OCI-LY1 (cell line): Measurements from ENCODE around the gene GIT2.

Source experiments
- H2AFZ ChIP-seq: fragments of 200-600 bp; sonication (generic), shearing (Covaris generic); 2 replicates; pipeline ENCODE4 v1.6.0; 2014; ENCODE audit warnings: antibody characterized with exemption, mild to moderate bottlenecking, low read length
- H3F3A ChIP-seq: fragments of 200-600 bp; sonication (generic), shearing (Covaris generic); 2 replicates; pipeline ENCODE4 v1.6.0; 2014; ENCODE audit warnings: mild to moderate bottlenecking, antibody characterized with exemption, low read length, moderate library complexity; ENCODE audit not compliant: insufficient read depth
- H3K27ac ChIP-seq: fragments of 200-600 bp; sonication (generic); 2 replicates; pipeline ENCODE4 v1.5.1; 2014; ENCODE audit warnings: low read length, mixed run types, mild to moderate bottlenecking, low read depth; ENCODE audit not compliant: poor library complexity, severe bottlenecking
- H3K27me3 ChIP-seq: fragments of 200-600 bp; sonication (generic); 2 replicates; pipeline ENCODE4 v1.6.0; 2014; ENCODE audit warnings: antibody characterized with exemption, mild to moderate bottlenecking, low read length, moderate library complexity; ENCODE audit not compliant: insufficient read depth
- H3K36me3 ChIP-seq: fragments of 200-600 bp; sonication (generic); 2 replicates; pipeline ENCODE4 v1.6.1; 2014; ENCODE audit warnings: mild to moderate bottlenecking, antibody characterized with exemption, low read length, moderate library complexity, mixed read lengths; ENCODE audit not compliant: insufficient read depth
- H3K4me1 ChIP-seq: fragments of 200-600 bp; sonication (generic); 2 replicates; pipeline ENCODE4 v1.5.1; 2014; ENCODE audit warnings: mild to moderate bottlenecking, low read length, moderate library complexity; ENCODE audit not compliant: insufficient read depth, severe bottlenecking
- H3K4me2 ChIP-seq: fragments of 200-600 bp; sonication (generic), shearing (Covaris generic); 2 replicates; pipeline ENCODE4 v1.6.1; 2014; ENCODE audit warnings: low read length
- H3K4me3 ChIP-seq: fragments of 200-600 bp; sonication (generic); 2 replicates; pipeline ENCODE4 v1.5.1; 2014; ENCODE audit warnings: low read length, low read depth, mild to moderate bottlenecking, mixed read lengths; ENCODE audit not compliant: poor library complexity, severe bottlenecking
- H3K79me2 ChIP-seq: fragments of 200-600 bp; shearing (Covaris generic); 2 replicates; pipeline ENCODE4 v1.6.1; 2016; ENCODE audit warnings: mixed run types, low read length, mixed read lengths; ENCODE audit not compliant: insufficient read depth
- H3K9ac ChIP-seq: fragments of 200-600 bp; sonication (generic), shearing (Covaris generic); 2 replicates; pipeline ENCODE4 v1.6.1; 2014; ENCODE audit warnings: mild to moderate bottlenecking, low read length, mixed read lengths
- H3K9me2 ChIP-seq: fragments of 200-600 bp; sonication (generic), shearing (Covaris generic); 2 replicates; pipeline ENCODE4 v1.6.1; 2014; ENCODE audit warnings: low read depth, mild to moderate bottlenecking, low read length, mixed read lengths
- H3K9me3 ChIP-seq: fragments of 200-600 bp; shearing (Covaris generic); 2 replicates; pipeline ENCODE4 v1.6.1; 2014; ENCODE audit warnings: low read length, mixed read lengths
- H4K20me1 ChIP-seq: fragments of 200-600 bp; sonication (generic), shearing (Covaris generic); 2 replicates; pipeline ENCODE4 v1.6.0; 2016; ENCODE audit warnings: mild to moderate bottlenecking, low read length; ENCODE audit not compliant: insufficient read depth
- CTCF ChIP-seq: fragments of 200-600 bp; sonication (generic), shearing (Covaris generic); IDR thresholded peaks from 2 replicates; pipeline ENCODE4 v1.5.1; 2017; ENCODE audit warnings: mild to moderate bottlenecking, antibody characterized with exemption, low read length, moderate library complexity, mixed read lengths
- EZH2 ChIP-seq: fragments of 200-600 bp; sonication (generic), shearing (Covaris generic); IDR thresholded peaks from 2 replicates; pipeline ENCODE4 v1.8.0; 2017; ENCODE audit warnings: borderline replicate concordance, mixed run types, mild to moderate bottlenecking, antibody characterized with exemption, low read length, moderate library complexity, mixed read lengths

GIT2 gene

GRCh38 chr12:109910969-109911348, 85.2 kb downstream of the GIT2 start:
- no peaks in the 10 kb centered on the region for H3F3A ChIP-seq
- H3K27me3 ChIP-seq, result no peaks in the 10 kb centered on the region
- peaks cover 21% of the 10 kb centered on the region for H3K36me3 ChIP-seq
- no peak overlapping the region for H3K4me2 ChIP-seq
- H3K79me2 ChIP-seq, result no peaks in the 10 kb centered on the region
- H3K4me1 ChIP-seq, result no peaks in the 10 kb centered on the region
- H3K9me2 ChIP-seq, result no peaks in the 10 kb centered on the region
- H3K27ac ChIP-seq, result no peak overlapping the region
- no peaks in the 10 kb centered on the region for H4K20me1 ChIP-seq
- H3K4me3 ChIP-seq, result no peak overlapping the region
- no peak overlapping the region for H3K9ac ChIP-seq
- no peak overlapping the region for H2AFZ ChIP-seq
- H3K9me3 ChIP-seq, result no peaks in the 10 kb centered on the region
- TF ChIP-seq EZH2 (no peak), CTCF (no peak)

GRCh38 chr12:109910254-109910968, 85.8 kb downstream of the GIT2 start:
- H3K4me3 ChIP-seq, result no peak overlapping the region
- H3K36me3 ChIP-seq, result peaks cover 19% of the 10 kb centered on the region
- H3F3A ChIP-seq, result no peaks in the 10 kb centered on the region
- TF ChIP-seq CTCF, result no peak
- H3K4me1 ChIP-seq, result no peaks in the 10 kb centered on the region
- H3K9ac ChIP-seq, result no peak overlapping the region
- no peaks in the 10 kb centered on the region for H3K27me3 ChIP-seq
- H4K20me1 ChIP-seq, result no peaks in the 10 kb centered on the region
- no peak overlapping the region for H2AFZ ChIP-seq
- H3K9me2 ChIP-seq, result no peaks in the 10 kb centered on the region
- H3K4me2 ChIP-seq, result no peak overlapping the region
- H3K79me2 ChIP-seq, result no peaks in the 10 kb centered on the region
- no peaks in the 10 kb centered on the region for H3K9me3 ChIP-seq
- H3K27ac ChIP-seq, result no peak overlapping the region

- Histone ChIP-seq H3K36me3 (peaks cover 29% of the 10 kb centered on the region), H3K79me2 (no peaks in the 10 kb centered on the region), H3K9me3 (no peaks in the 10 kb centered on the region), H3K27me3 (no peaks in the 10 kb centered on the region), H3F3A (no peaks in the 10 kb centered on the region), H3K4me2 (no peak overlapping the region), H3K9me2 (no peaks in the 10 kb centered on the region), H3K4me1 (peaks cover 10% of the 10 kb centered on the region), H3K27ac (no peak overlapping the region), H3K4me3 (no peak overlapping the region), H3K9ac (no peak overlapping the region), H2AFZ (no peak overlapping the region), H4K20me1 (no peaks in the 10 kb centered on the region)
- TF ChIP-seq EZH2 (no peak), CTCF (no peak)
Observed at GRCh38 chr12:109905301-109905700, 90.9 kb downstream of the GIT2 start.
